Peyer's patch (tissue), 4 donors: Measurements from ENCODE around the gene BBS1. TPM values are rescaled to one million over a fixed set of nuclear protein-coding genes. Genes with fewer than 3 reads are reported as not detected.

Experiments
- DNase-seq, 3 donors: peaks; one replicate each; pipeline ENCODE4 v3.0.0-alpha.2; 2017 to 2019
- H3K27ac ChIP-seq, 4 donors: fragments of 200-600 bp; sonication (generic); one replicate each; pipeline ENCODE4 v1.5.1; 2016 to 2019
- H3K27me3 ChIP-seq, 2 donors: fragments of 200-600 bp; sonication (generic); one replicate each; pipeline ENCODE4 v1.5.1; 2019
- H3K36me3 ChIP-seq, 3 donors: fragments of 200-600 bp; sonication (generic); one replicate each; pipeline ENCODE4 v1.5.1; 2016 to 2019
- H3K4me1 ChIP-seq, 4 donors: fragments of 200-600 bp; sonication (generic); one replicate each; pipeline ENCODE4 v1.5.1; 2016 to 2019
- H3K4me3 ChIP-seq, 4 donors: fragments of 200-600 bp; sonication (generic); 1 replicate in 3 of 4; 2 replicates in 1 of 4; pipeline ENCODE4 v1.5.1; 2016 to 2019; ENCODE audit warnings: mild to moderate bottlenecking in 1 of 4
- H3K9me3 ChIP-seq, 4 donors: fragments of 200-600 bp; sonication (generic); one replicate each; pipeline ENCODE4 v1.5.1; 2016 to 2019; ENCODE audit warnings: mild to moderate bottlenecking in 1 of 4
- POLR2A ChIP-seq, 2 donors: fragments of 450-650 bp; IDR thresholded peaks; one replicate each; pipeline ENCODE4 v1.5.1; 2017; ENCODE audit warnings: antibody characterized with exemption in 2 of 2, mild to moderate bottlenecking in 2 of 2, moderate library complexity in 2 of 2
- total RNA-seq, 4 donors: library from RNA; depleted of rRNA; stranded (reverse); fragments of >200 nt; gene quantifications; one replicate each; pipeline ENCODE4 v1.1.0, GENCODE V29; 2016
- TF ChIP-seq, protein P1 (sequence below), 6 experiments: fragments of 450-650 bp in 4 of 6; fragments of 200-600 bp in 2 of 6; sonication (generic) in 1 of 6; IDR thresholded peaks; one replicate each; pipeline ENCODE4 v1.5.1; 2017 to 2019; ENCODE audit warnings: antibody characterized with exemption in 6 of 6, mild to moderate bottlenecking in 3 of 6, moderate library complexity in 1 of 6

Gene BBS1
- total RNA-seq, 4 donors from 2014 or later, result 25.6 to 167 (median 73.4) TPM

DNA sequence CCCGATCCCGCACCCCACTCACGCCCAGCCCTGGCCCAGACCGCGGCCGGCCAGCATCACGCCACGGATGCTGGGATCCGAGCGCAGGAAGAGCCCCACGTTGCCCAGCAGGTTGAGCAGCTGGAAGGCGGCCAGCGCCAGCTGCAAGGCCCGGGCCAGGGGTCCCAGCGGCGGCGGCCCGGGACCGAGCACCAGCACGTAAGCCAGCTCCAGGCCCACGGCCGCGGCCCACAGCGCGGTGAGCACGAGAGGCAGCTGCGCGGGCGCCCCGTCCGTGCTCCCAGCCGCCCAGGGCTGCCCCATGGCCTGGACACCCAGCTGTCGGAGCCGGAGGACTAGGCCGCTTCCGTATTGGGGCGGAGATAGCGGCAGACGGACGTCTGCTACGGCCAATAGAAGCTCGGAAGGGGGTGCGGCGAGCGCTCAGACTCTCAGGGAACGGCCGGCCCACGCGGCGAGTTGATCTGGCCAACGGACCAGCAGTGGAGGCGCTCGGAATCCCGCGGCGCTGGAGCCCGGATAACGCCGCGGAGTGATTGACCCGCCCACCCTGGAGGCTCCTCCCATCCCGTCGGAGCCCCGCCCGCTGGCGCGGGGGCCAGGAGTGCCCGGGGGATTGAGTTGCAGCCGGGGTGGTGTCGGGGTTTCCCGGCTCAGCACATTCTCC is 35.4 kb downstream of the BBS1 start, which contains the start of gene ZDHHC24:
ZDHHC24 (minus strand) TSS at position 348 of the 667 bp plus-strand sequence; CDS start at position 303, 45 bp downstream.
- H3K4me1 ChIP-seq, result peaks cover 0 to 30% (median 4%) of the 10 kb centered on the region in 4 donors
- H3K4me3 ChIP-seq, result peak within 1 kb of the TSS; percentile 67 to 93 (median 86)
- DNase-seq, result peak; percentile 93 to 98 (median 97)
- H3K27me3 ChIP-seq, result no peaks in the 10 kb centered on the region
- TF ChIP-seq POLR2A (IDR thresholded peaks at IDR 0.05), result peak; percentile 65
- TF ChIP-seq, protein P1, sequence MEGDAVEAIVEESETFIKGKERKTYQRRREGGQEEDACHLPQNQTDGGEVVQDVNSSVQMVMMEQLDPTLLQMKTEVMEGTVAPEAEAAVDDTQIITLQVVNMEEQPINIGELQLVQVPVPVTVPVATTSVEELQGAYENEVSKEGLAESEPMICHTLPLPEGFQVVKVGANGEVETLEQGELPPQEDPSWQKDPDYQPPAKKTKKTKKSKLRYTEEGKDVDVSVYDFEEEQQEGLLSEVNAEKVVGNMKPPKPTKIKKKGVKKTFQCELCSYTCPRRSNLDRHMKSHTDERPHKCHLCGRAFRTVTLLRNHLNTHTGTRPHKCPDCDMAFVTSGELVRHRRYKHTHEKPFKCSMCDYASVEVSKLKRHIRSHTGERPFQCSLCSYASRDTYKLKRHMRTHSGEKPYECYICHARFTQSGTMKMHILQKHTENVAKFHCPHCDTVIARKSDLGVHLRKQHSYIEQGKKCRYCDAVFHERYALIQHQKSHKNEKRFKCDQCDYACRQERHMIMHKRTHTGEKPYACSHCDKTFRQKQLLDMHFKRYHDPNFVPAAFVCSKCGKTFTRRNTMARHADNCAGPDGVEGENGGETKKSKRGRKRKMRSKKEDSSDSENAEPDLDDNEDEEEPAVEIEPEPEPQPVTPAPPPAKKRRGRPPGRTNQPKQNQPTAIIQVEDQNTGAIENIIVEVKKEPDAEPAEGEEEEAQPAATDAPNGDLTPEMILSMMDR (IDR thresholded peaks at IDR 0.05), result peak in 2 of 6 experiments; percentile 2 to 8
- no peaks in the 10 kb centered on the region for H3K9me3 ChIP-seq
- peak within 1 kb of the TSS; percentile 68 to 88 (median 80) for H3K27ac ChIP-seq
- H3K36me3 ChIP-seq, result peaks cover 0 to 18% (median 0%) of the 10 kb centered on the region in 3 donors

DNA sequence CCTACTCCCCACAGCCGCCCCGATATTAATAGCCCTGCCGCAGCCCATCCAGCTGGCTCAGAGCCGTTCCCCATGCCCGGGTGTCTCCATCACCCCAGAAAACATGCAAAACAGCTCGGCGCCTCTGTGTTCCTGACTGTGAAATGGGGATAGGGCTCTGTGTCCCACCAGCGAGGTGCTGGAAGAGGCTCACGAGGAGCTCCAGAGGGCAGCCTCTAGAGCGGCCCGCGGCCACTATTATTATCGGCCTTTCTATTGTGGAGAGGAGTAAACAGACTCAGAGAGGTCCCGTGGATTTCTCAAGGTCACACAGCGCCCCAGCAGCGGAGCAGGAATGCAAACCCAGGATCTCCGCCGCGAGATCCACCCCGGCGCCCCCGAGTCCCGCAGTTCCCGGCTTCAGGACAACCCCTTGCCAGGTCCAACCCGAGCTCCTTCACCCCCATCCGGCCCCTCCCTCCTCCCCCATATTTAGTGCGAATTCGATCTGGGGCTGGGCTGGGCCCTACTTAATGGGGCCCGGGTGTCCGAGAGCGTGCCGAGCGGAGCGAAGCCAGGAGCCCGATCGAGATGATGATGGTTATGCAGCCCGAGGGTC is 36.0 kb downstream of the BBS1 start, which contains the start of gene ACTN3:
ACTN3 (plus strand) TSS at position 536 of the 598 bp plus-strand sequence; CDS start at position 571, 35 bp downstream.
- peaks cover 0 to 18% (median 0%) of the 10 kb centered on the region in 3 donors for H3K36me3 ChIP-seq
- H3K4me1 ChIP-seq, result peaks cover 0 to 30% (median 4%) of the 10 kb centered on the region in 4 donors
- no peaks in the 10 kb centered on the region for H3K9me3 ChIP-seq
- DNase-seq, result peak in 2 of 3 donors; percentile 35 to 62
- peak within 1 kb of the TSS; percentile 67 to 93 (median 86) for H3K4me3 ChIP-seq
- H3K27ac ChIP-seq, result peak within 1 kb of the TSS; percentile 68 to 88 (median 80)
- H3K27me3 ChIP-seq, result no peaks in the 10 kb centered on the region
- no peak for TF ChIP-seq POLR2A (IDR thresholded peaks at IDR 0.05)
- TF ChIP-seq, protein P1 (IDR thresholded peaks at IDR 0.05), result no peak

DNA sequence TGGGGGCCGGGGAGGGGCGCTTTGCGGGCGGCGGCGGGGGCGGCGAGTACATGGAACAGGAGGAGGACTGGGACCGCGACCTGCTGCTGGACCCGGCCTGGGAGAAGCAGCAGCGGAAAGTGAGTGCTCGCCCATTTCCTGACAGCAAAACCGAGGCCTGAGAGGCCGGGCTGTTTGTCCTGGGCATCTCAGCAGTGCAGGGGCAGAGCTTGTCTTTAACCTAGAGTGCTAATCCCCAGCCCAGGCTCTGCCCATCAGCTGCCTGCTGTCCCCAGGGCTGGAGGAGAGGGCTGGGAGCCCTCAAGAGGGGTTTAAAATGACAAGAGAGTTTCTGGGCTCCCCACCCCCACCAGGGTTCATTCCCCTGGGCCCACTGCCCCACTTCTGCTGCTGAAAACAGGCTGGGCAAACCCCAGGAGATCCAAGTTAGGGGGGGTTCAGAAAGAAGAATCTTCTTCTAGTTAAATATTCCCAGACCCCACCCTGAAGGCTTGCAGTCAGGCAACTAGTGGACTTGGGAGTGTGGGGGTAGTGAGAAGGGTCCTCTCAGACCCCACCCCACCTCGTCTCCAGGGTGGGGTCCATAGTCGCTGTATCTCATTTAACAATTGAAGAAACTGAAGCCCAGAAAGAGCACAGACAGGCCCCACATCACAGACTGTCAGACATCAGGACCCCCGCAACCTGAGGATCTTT is 36.7 kb downstream of the BBS1 start:
- DNase-seq, result no peak
- H3K27ac ChIP-seq, result peak overlapping the region in 1 of 4 donors; percentile 88
- H3K4me1 ChIP-seq, result peaks cover 0 to 30% (median 4%) of the 10 kb centered on the region in 4 donors
- no peaks in the 10 kb centered on the region for H3K27me3 ChIP-seq
- peaks cover 0 to 13% (median 0%) of the 10 kb centered on the region in 3 donors for H3K36me3 ChIP-seq
- TF ChIP-seq POLR2A (IDR thresholded peaks at IDR 0.05), result no peak
- TF ChIP-seq, protein P1 (IDR thresholded peaks at IDR 0.05), result no peak
- peak overlapping the region; percentile 67 to 93 (median 86) for H3K4me3 ChIP-seq
- H3K9me3 ChIP-seq, result no peaks in the 10 kb centered on the region

DNA sequence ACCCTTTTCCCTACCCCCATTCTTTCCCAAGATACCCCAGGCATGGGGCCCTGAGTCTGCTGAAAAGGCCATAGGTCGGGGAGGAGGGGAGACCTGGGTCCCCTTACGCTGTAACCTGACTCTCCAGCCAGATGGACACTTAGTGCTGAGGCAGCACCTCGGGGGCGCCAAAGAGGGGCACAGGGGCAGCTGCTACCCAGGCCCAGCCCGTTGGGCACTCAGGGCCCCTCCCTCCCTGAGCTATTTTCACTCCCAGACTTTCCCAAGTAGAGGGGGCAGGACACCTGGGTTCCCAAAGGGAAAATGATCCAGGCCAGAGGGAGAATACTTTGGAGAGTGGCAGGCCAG is 37.2 kb downstream of the BBS1 start:
- H3K4me3 ChIP-seq, result no peak overlapping the region

DNA sequence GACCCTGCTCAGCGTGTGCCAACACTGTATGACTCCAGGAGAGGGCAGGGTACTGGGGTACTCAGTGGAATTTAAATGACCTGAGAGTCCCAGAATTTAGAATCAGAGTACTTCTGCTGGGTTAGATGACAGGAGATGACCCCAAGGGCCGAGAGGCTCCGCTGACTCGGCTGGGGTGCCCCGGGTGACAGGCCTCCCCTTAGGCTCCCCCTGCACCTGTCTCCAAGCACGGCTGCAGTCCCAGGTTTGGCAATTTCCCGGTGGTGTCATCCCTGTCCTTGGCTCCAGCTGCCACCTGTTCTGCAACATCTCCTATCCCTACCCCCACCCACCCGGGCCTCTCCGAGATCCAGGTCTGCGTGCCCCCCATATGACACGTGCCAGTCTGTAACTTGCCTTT is 37.6 kb downstream of the BBS1 start:
- no peak overlapping the region for H3K4me3 ChIP-seq
- H3K4me1 ChIP-seq, result peaks cover 0 to 27% (median 4%) of the 10 kb centered on the region in 4 donors
- no peak for TF ChIP-seq POLR2A (IDR thresholded peaks at IDR 0.05)
- TF ChIP-seq, protein P1 (IDR thresholded peaks at IDR 0.05), result no peak
- no peaks in the 10 kb centered on the region for H3K9me3 ChIP-seq
- peaks cover 0 to 4% (median 0%) of the 10 kb centered on the region in 3 donors for H3K36me3 ChIP-seq
- H3K27me3 ChIP-seq, result no peaks in the 10 kb centered on the region
- DNase-seq, result no peak
- no peak overlapping the region for H3K27ac ChIP-seq

More for the DNA sequence above, 37.2 kb downstream of the BBS1 start:
- no peaks in the 10 kb centered on the region for H3K9me3 ChIP-seq
- no peak overlapping the region for H3K27ac ChIP-seq
- H3K27me3 ChIP-seq, result no peaks in the 10 kb centered on the region
- TF ChIP-seq POLR2A (IDR thresholded peaks at IDR 0.05), result no peak
- TF ChIP-seq, protein P1 (IDR thresholded peaks at IDR 0.05), result no peak
- DNase-seq, result no peak
- H3K4me1 ChIP-seq, result peaks cover 0 to 30% (median 4%) of the 10 kb centered on the region in 4 donors
- H3K36me3 ChIP-seq, result peaks cover 0 to 8% (median 0%) of the 10 kb centered on the region in 3 donors
